Measurements from ENCODE around the gene OGA. TPM values are rescaled to one million over a fixed set of nuclear protein-coding genes. Genes with fewer than 3 reads are reported as not detected.

The OGA gene
- total RNA-seq, 1 donor from 2014 or later, result 125 TPM

- Histone ChIP-seq H3K9me3 (no peaks in the 10 kb centered on the region), H3K27ac (no peak overlapping the region), H3K36me3 (no peaks in the 10 kb centered on the region), H3K4me1 (peaks cover 51% of the 10 kb centered on the region), H3K4me3 (peak overlapping the region in 1 of 2 donors; percentile 49), H3K27me3 (peaks cover 8% of the 10 kb centered on the region)
- intact Hi-C loops (cut with DNase I), result loop anchor here (10.0 kb wide), 1 partner anchor 171 kb away; no protein-coding TSS in a partner anchor
- DNase-seq (ENCODE audit: extremely low spot score in 2 of 2), result no peak
- no peak for TF ChIP-seq CTCF (IDR thresholded peaks at IDR 0.05)
- no peak for TF ChIP-seq POLR2A (IDR thresholded peaks at IDR 0.05)
- TF ChIP-seq POLR2AphosphoS5 (IDR thresholded peaks at IDR 0.05; ENCODE audit: insufficient read depth in 1 of 2, low read depth in 1 of 2), result no peak
Observed at GRCh38 chr10:101776161-101776817, 42.0 kb downstream of the OGA start.

- no peaks in the 10 kb centered on the region for H3K36me3 ChIP-seq
- peaks cover 8% of the 10 kb centered on the region for H3K27me3 ChIP-seq
- H3K27ac ChIP-seq, result no peak within 1 kb of the TSS
- intact Hi-C loops (cut with DNase I), result loop anchor here (10.0 kb wide), 1 partner anchor 171 kb away; no protein-coding TSS in a partner anchor
- peaks cover 46% of the 10 kb centered on the region for H3K4me1 ChIP-seq
- DNase-seq (ENCODE audit: extremely low spot score in 2 of 2), result no peak
- TF ChIP-seq CTCF (IDR thresholded peaks at IDR 0.05), result no peak
- no peaks in the 10 kb centered on the region for H3K9me3 ChIP-seq
- peak within 1 kb of the TSS in 1 of 2 donors; percentile 49 for H3K4me3 ChIP-seq
Observed at GRCh38 chr10:101775273-101776160, 42.7 kb downstream of the OGA start, which contains the start of gene FGF8. Gene FGF8 (minus strand): TSS chr10:101776114. CDS start chr10:101775900, 214 bp downstream.

- H3K4me1 ChIP-seq, result peaks cover 39% of the 10 kb centered on the region
- H3K4me3 ChIP-seq, result no peak overlapping the region
- peaks cover 8% of the 10 kb centered on the region for H3K27me3 ChIP-seq
- no peaks in the 10 kb centered on the region for H3K36me3 ChIP-seq
- no peak for DNase-seq (ENCODE audit: extremely low spot score in 2 of 2)
- H3K27ac ChIP-seq, result no peak overlapping the region
- H3K9me3 ChIP-seq, result no peaks in the 10 kb centered on the region
- TF ChIP-seq POLR2A (IDR thresholded peaks at IDR 0.05) (no peak), POLR2AphosphoS5 (IDR thresholded peaks at IDR 0.05; ENCODE audit: insufficient read depth in 1 of 2, low read depth in 1 of 2) (no peak), CTCF (IDR thresholded peaks at IDR 0.05) (no peak)
- intact Hi-C loops (cut with DNase I), result loop anchor here (10.0 kb wide), 1 partner anchor 170 kb away; no protein-coding TSS in a partner anchor
Observed at GRCh38 chr10:101774589-101775272, 43.5 kb downstream of the OGA start.

- intact Hi-C loops (cut with DNase I), result loop anchor here (10.0 kb wide), 1 partner anchor 169 kb away; no protein-coding TSS in a partner anchor
- H3K9me3 ChIP-seq, result no peaks in the 10 kb centered on the region
- TF ChIP-seq CTCF (IDR thresholded peaks at IDR 0.05) (no peak), POLR2AphosphoS5 (IDR thresholded peaks at IDR 0.05; ENCODE audit: insufficient read depth in 1 of 2, low read depth in 1 of 2) (no peak), POLR2A (IDR thresholded peaks at IDR 0.05) (no peak)
- peaks cover 32% of the 10 kb centered on the region for H3K4me1 ChIP-seq
- no peaks in the 10 kb centered on the region for H3K36me3 ChIP-seq
- no peak for DNase-seq (ENCODE audit: extremely low spot score in 2 of 2)
- no peak overlapping the region for H3K27ac ChIP-seq
- H3K4me3 ChIP-seq, result no peak overlapping the region
- H3K27me3 ChIP-seq, result peaks cover 8% of the 10 kb centered on the region
Observed at GRCh38 chr10:101773923-101774588, 44.2 kb downstream of the OGA start.
